Naive thymus-derived CD8-positive, alpha-beta T cell (primary cell): Measurements from ENCODE around the gene MPHOSPH10. TPM values are rescaled to one million over a fixed set of nuclear protein-coding genes. Genes with fewer than 3 reads are reported as not detected.
"Not testable (repeated sequence)": the region's sequence is repeated elsewhere in the genome, so short reads cannot be mapped to it uniquely, and the experiment has no call there.

ENCODE experiments used
- ATAC-seq, 2 donors: fragments of 150-1000 bp; cut with Tn5 transposase in 1 of 2; sonication (Bioruptor Pico), chemical (Tn5 transposase) in 1 of 2; 1 replicate in 1 of 2; 2 replicates in 1 of 2; pipeline ENCODE4 v1.10.0; 2021; ENCODE audit warnings: mild to moderate bottlenecking in 2 of 2, moderate library complexity in 2 of 2
- POLR2A ChIA-PET: fragments of 350-600 bp; sonication (Branson Sonifier 250); formaldehyde crosslinking; loops from one replicate; lab custom pipeline; 2021; ENCODE audit warnings: antibody characterized with exemption; lab: Charles Lee
- DNase-seq, 10 donors: peaks; one replicate each; pipeline versions ENCODE4 v3.0.0 to v3.0.0-alpha.2; 2020 to 2022
- H3K27ac Mint-ChIP-seq, 10 donors: one replicate each; pipeline ENCODE4 v1.8.0; 2020 to 2022; ENCODE audit warnings: mild to moderate bottlenecking in 10 of 10, mixed read lengths in 10 of 10, moderate library complexity in 4 of 10, inconsistent platforms in 1 of 10
- H3K27me3 Mint-ChIP-seq, 5 donors: one replicate each; pipeline ENCODE4 v1.8.0; 2021 to 2022; ENCODE audit warnings: mixed read lengths in 5 of 5
- H3K36me3 Mint-ChIP-seq, 3 donors: one replicate each; pipeline ENCODE4 v1.8.0; 2020 to 2022; ENCODE audit warnings: mixed read lengths in 3 of 3, mild to moderate bottlenecking in 2 of 3, inconsistent platforms in 1 of 3
- H3K4me1 Mint-ChIP-seq, 4 donors: one replicate each; pipeline ENCODE4 v1.8.0; 2021 to 2022; ENCODE audit warnings: mixed read lengths in 4 of 4
- H3K4me3 Mint-ChIP-seq, 10 donors: one replicate each; pipeline ENCODE4 v1.8.0; 2020 to 2022; ENCODE audit warnings: mild to moderate bottlenecking in 10 of 10, mixed read lengths in 10 of 10, moderate library complexity in 6 of 10, inconsistent platforms in 1 of 10
- H3K9me3 Mint-ChIP-seq, 9 donors: one replicate each; pipeline ENCODE4 v1.8.0; 2020 to 2022; ENCODE audit warnings: mixed read lengths in 9 of 9, mild to moderate bottlenecking in 3 of 9, inconsistent platforms in 1 of 9, moderate library complexity in 1 of 9
- polyA plus RNA-seq, 3 donors: library from polyadenylated mRNA; unstranded; fragments of 300-500 nt; fragmentation: Illumina TruSeq; gene quantifications; one replicate each; pipeline ENCODE4 v1.2.3, GENCODE V29; 2021
- total RNA-seq, 8 experiments: library from RNA in 2 of 8; stranded (reverse) in 2 of 8; gene quantifications; one replicate each; pipeline ENCODE4 v1.2.3 and lab custom pipeline; 2021 to 2026

MPHOSPH10 gene
- total and polyA plus RNA-seq, 5 experiments from 2014 or later, result 21.5 to 58.6 (median 33.6) TPM

GRCh38 chr2:71126957-71127356, 3.5 kb upstream of the MPHOSPH10 start:
- POLR2A ChIA-PET, result interaction anchor here (1.8 kb wide), 1 partner anchor 59 kb away, joined by 7 read pairs; the partner anchor contains the start of gene NAGK
- DNase-seq (no peak), ATAC-seq (no peak)

GRCh38 chr2:71129114-71129901, 1.1 kb upstream of the MPHOSPH10 start:
- no peak for ATAC-seq
- Mint-ChIP-seq H3K36me3 (peaks cover 0 to 13% (median 0%) of the 10 kb centered on the region in 3 donors), H3K27ac (peak overlapping the region in 1 of 10 donors; percentile 73), H3K4me1 (peaks cover 7 to 27% (median 19%) of the 10 kb centered on the region in 4 donors), H3K27me3 (no peaks in the 10 kb centered on the region), H3K4me3 (no peak overlapping the region), H3K9me3 (no peaks in the 10 kb centered on the region)
- no peak for DNase-seq
- POLR2A ChIA-PET, result interaction anchor here (0.8 to 4.5 kb wide), 6 partner anchors 58 to 1692 kb away, joined by 4 to 66 read pairs (median 21); partner anchors contain the start of genes NAGK, NFU1, PAIP2B and ZNF638

More at GRCh38 chr2:71126957-71127356, 3.5 kb upstream of the MPHOSPH10 start:
- Mint-ChIP-seq H3K27ac (no peak overlapping the region), H3K36me3 (peaks cover 0 to 23% (median 8%) of the 10 kb centered on the region in 3 donors), H3K4me1 (peaks cover 10 to 28% (median 19%) of the 10 kb centered on the region in 4 donors), H3K9me3 (peaks cover 0 to 2% (median 0%) of the 10 kb centered on the region in 9 donors), H3K27me3 (no peaks in the 10 kb centered on the region), H3K4me3 (no peak overlapping the region)

GRCh38 chr2:71129902-71130151, 607 bp upstream of the MPHOSPH10 start:
- Mint-ChIP-seq H3K27ac (no peak overlapping the region), H3K4me3 (no peak overlapping the region), H3K4me1 (peaks cover 7 to 27% (median 19%) of the 10 kb centered on the region in 4 donors), H3K27me3 (no peaks in the 10 kb centered on the region), H3K36me3 (peaks cover 0 to 18% (median 0%) of the 10 kb centered on the region in 3 donors), H3K9me3 (no peaks in the 10 kb centered on the region)
- DNase-seq, result no peak
- POLR2A ChIA-PET, result interaction anchor here (0.5 to 4.5 kb wide), 7 partner anchors 9 to 1693 kb away, joined by 3 to 66 read pairs (median 21); partner anchors contain the start of genes NAGK, NFU1, PAIP2B and ZNF638
- peak; percentile 58 to 60 for ATAC-seq

- H3K27ac Mint-ChIP-seq, result no peak overlapping the region
- no peak overlapping the region for H3K4me3 Mint-ChIP-seq
- H3K9me3 Mint-ChIP-seq, result no peaks in the 10 kb centered on the region
- POLR2A ChIA-PET, result interaction anchor here (0.5 to 4.5 kb wide), 10 partner anchors 10 to 1044 kb away, joined by 3 to 66 read pairs (median 7); partner anchors contain the start of genes ANKRD53, NAGK, PAIP2B and ZNF638
- no peaks in the 10 kb centered on the region for H3K27me3 Mint-ChIP-seq
- peak in 1 of 2 donors; percentile 24 for ATAC-seq
- DNase-seq, result no peak
- peaks cover 5 to 26% (median 18%) of the 10 kb centered on the region in 4 donors for H3K4me1 Mint-ChIP-seq
- peaks cover 0 to 26% (median 0%) of the 10 kb centered on the region in 3 donors for H3K36me3 Mint-ChIP-seq
Observed at GRCh38 chr2:71130905-71131244, 441 bp downstream of the MPHOSPH10 start.

GRCh38 chr2:71131387-71132166, 1.1 kb downstream of the MPHOSPH10 start:
- POLR2A ChIA-PET, result interaction anchor here (1.0 to 4.5 kb wide), 6 partner anchors 14 to 201 kb away, joined by 4 to 66 read pairs (median 21); partner anchors contain the start of genes ANKRD53, NAGK, PAIP2B and ZNF638
- H3K4me1 Mint-ChIP-seq, result peaks cover 5 to 26% (median 18%) of the 10 kb centered on the region in 4 donors
- not testable (repeated sequence) for H3K27me3 Mint-ChIP-seq, ATAC-seq, H3K9me3 Mint-ChIP-seq, H3K27ac Mint-ChIP-seq, H3K4me3 Mint-ChIP-seq, DNase-seq
- peaks cover 0 to 33% (median 0%) of the 10 kb centered on the region in 3 donors for H3K36me3 Mint-ChIP-seq

- no peak for DNase-seq
- POLR2A ChIA-PET, result no interaction called here
- Mint-ChIP-seq H3K36me3 (peaks cover 0 to 49% (median 5%) of the 10 kb centered on the region in 3 donors), H3K27me3 (no peaks in the 10 kb centered on the region), H3K9me3 (no peaks in the 10 kb centered on the region), H3K4me3 (no peak overlapping the region), H3K4me1 (peaks cover 5 to 13% (median 9%) of the 10 kb centered on the region in 4 donors), H3K27ac (no peak overlapping the region)
- no peak for ATAC-seq
Observed at GRCh38 chr2:71133603-71134002, 3.2 kb downstream of the MPHOSPH10 start.

GRCh38 chr2:71136174-71136573, 5.7 kb downstream of the MPHOSPH10 start:
- Mint-ChIP-seq H3K4me1 (peaks cover 0 to 1% (median under 1%) of the 10 kb centered on the region in 4 donors), H3K36me3 (peaks cover 0 to 73% (median 8%) of the 10 kb centered on the region in 3 donors), H3K9me3 (no peaks in the 10 kb centered on the region), H3K27me3 (no peaks in the 10 kb centered on the region), H3K27ac (no peak overlapping the region), H3K4me3 (no peak overlapping the region)
- no peak for DNase-seq
- POLR2A ChIA-PET, result no interaction called here
- no peak for ATAC-seq

- ATAC-seq (no peak), DNase-seq (no peak)
- H3K4me3 Mint-ChIP-seq, result no peak overlapping the region
- peaks cover 0 to 11% (median 5%) of the 10 kb centered on the region in 4 donors for H3K4me1 Mint-ChIP-seq
- no peaks in the 10 kb centered on the region for H3K9me3 Mint-ChIP-seq
- H3K27me3 Mint-ChIP-seq, result no peaks in the 10 kb centered on the region
- POLR2A ChIA-PET, result no interaction called here
- H3K27ac Mint-ChIP-seq, result peak overlapping the region in 3 of 10 donors; percentile 4 to 52 (median 13)
- peaks cover 7 to 97% (median 14%) of the 10 kb centered on the region in 3 donors for H3K36me3 Mint-ChIP-seq
Observed at GRCh38 chr2:71143782-71144181, 13.3 kb downstream of the MPHOSPH10 start.

GRCh38 chr2:71148506-71149063, 18.2 kb downstream of the MPHOSPH10 start:
- H3K36me3 Mint-ChIP-seq, result peaks cover 5 to 73% (median 11%) of the 10 kb centered on the region in 3 donors
- H3K4me1 Mint-ChIP-seq, result peaks cover 0 to 7% (median 5%) of the 10 kb centered on the region in 4 donors
- H3K4me3 Mint-ChIP-seq, result no peak overlapping the region
- no peaks in the 10 kb centered on the region for H3K9me3 Mint-ChIP-seq
- no peaks in the 10 kb centered on the region for H3K27me3 Mint-ChIP-seq
- peak overlapping the region in 1 of 10 donors; percentile 60 for H3K27ac Mint-ChIP-seq
- DNase-seq (no peak), ATAC-seq (no peak)
- POLR2A ChIA-PET, result no interaction called here

- POLR2A ChIA-PET, result no interaction called here
- H3K27ac Mint-ChIP-seq, result peak overlapping the region in 7 of 10 donors; percentile 4 to 83 (median 20)
- H3K4me1 Mint-ChIP-seq, result peaks cover 0 to 4% (median 2%) of the 10 kb centered on the region in 4 donors
- H3K4me3 Mint-ChIP-seq, result no peak overlapping the region
- no peak for ATAC-seq
- H3K36me3 Mint-ChIP-seq, result peaks cover 5 to 56% (median 8%) of the 10 kb centered on the region in 3 donors
- DNase-seq, result no peak
- H3K9me3 Mint-ChIP-seq, result no peaks in the 10 kb centered on the region
- H3K27me3 Mint-ChIP-seq, result peaks cover 0 to 1% (median 0%) of the 10 kb centered on the region in 5 donors
Observed at GRCh38 chr2:71150082-71150816, 19.8 kb downstream of the MPHOSPH10 start.

GRCh38 chr2:71151620-71152019, 21.2 kb downstream of the MPHOSPH10 start:
- Mint-ChIP-seq H3K27ac (peak overlapping the region in 1 of 10 donors; percentile 3), H3K36me3 (peaks cover 5 to 42% (median 8%) of the 10 kb centered on the region in 3 donors), H3K9me3 (no peaks in the 10 kb centered on the region), H3K4me3 (no peak overlapping the region), H3K4me1 (peaks cover 0 to 4% (median 0%) of the 10 kb centered on the region in 4 donors), H3K27me3 (peaks cover 0 to 8% (median 4%) of the 10 kb centered on the region in 5 donors)
- POLR2A ChIA-PET, result no interaction called here
- ATAC-seq (no peak), DNase-seq (no peak)
